GM23338 (cell line): ENCODE results near the gene RIT2. TPM values are rescaled to one million over a fixed set of nuclear protein-coding genes. Genes with fewer than 3 reads are reported as not detected.
A peak's percentile ranks its signal among the peaks of the same experiment; 100 is the strongest.

Source experiments
- ATAC-seq: fragments of 200-7000 bp; cut with Tn5 transposase; 3 replicates; pipeline ENCODE4 v1.9.1; 2020
- DNase-seq: peaks from one replicate; pipeline ENCODE4 v3.0.0-alpha.2; 2015; ENCODE audit warnings: low spot score
- H2AFZ ChIP-seq: fragments of 200-600 bp; sonication (generic); 2 replicates; pipeline ENCODE4 v1.8.0; 2016; ENCODE audit warnings: antibody characterized with exemption, mild to moderate bottlenecking, moderate library complexity
- H3F3A ChIP-seq: fragments of 200-600 bp; sonication (generic); replicated peaks from 2 replicates; pipeline ENCODE4 v1.8.0; 2017; ENCODE audit warnings: antibody characterized with exemption, mixed run types, low read depth
- H3K27ac ChIP-seq: fragments of 200-600 bp; sonication (generic); 2 replicates; pipeline ENCODE4 v1.6.1; 2016; ENCODE audit warnings: low read depth
- H3K27me3 ChIP-seq: fragments of 200-600 bp; sonication (generic); 2 replicates; pipeline ENCODE4 v1.8.0; 2016; ENCODE audit warnings: mild to moderate bottlenecking, mixed run types, moderate library complexity; ENCODE audit not compliant: insufficient read depth
- H3K36me3 ChIP-seq: fragments of 200-600 bp; sonication (generic); 2 replicates; pipeline ENCODE4 v1.8.0; 2016; ENCODE audit warnings: mild to moderate bottlenecking; ENCODE audit not compliant: insufficient read depth
- H3K4me1 ChIP-seq: fragments of 200-600 bp; sonication (generic); 2 replicates; pipeline ENCODE4 v1.8.0; 2016; ENCODE audit warnings: mild to moderate bottlenecking, moderate library complexity; ENCODE audit not compliant: insufficient read depth
- H3K4me2 ChIP-seq: fragments of 200-600 bp; sonication (generic); 2 replicates; pipeline ENCODE4 v1.7.1; 2017; ENCODE audit warnings: mixed run types
- H3K4me3 ChIP-seq: fragments of 200-600 bp; sonication (generic); 2 replicates; pipeline ENCODE4 v1.6.1; 2016; ENCODE audit warnings: mixed run types
- H3K79me2 ChIP-seq: fragments of 200-600 bp; sonication (generic); replicated peaks from 2 replicates; pipeline ENCODE4 v1.8.0; 2017; ENCODE audit warnings: mild to moderate bottlenecking; ENCODE audit not compliant: insufficient read depth
- H3K9me2 ChIP-seq: fragments of 200-600 bp; sonication (generic); 2 replicates; pipeline ENCODE4 v1.8.0; 2017; ENCODE audit not compliant: insufficient read depth
- H4K20me1 ChIP-seq: fragments of 200-600 bp; sonication (generic); replicated peaks from 2 replicates; pipeline ENCODE4 v1.8.0; 2017; ENCODE audit warnings: mild to moderate bottlenecking; ENCODE audit not compliant: insufficient read depth
- H3K27ac Mint-ChIP-seq: 2 replicates; pipeline ENCODE4 v1.8.0; 2020; ENCODE audit warnings: inconsistent platforms, mild to moderate bottlenecking, moderate library complexity, mixed read lengths
- H3K27me3 Mint-ChIP-seq: 3 replicates; pipeline ENCODE4 v1.8.0; 2022; ENCODE audit warnings: low read depth, mild to moderate bottlenecking, moderate library complexity, mixed read lengths, inconsistent platforms; ENCODE audit not compliant: insufficient read depth, poor library complexity
- H3K36me3 Mint-ChIP-seq: 3 replicates; pipeline ENCODE4 v1.8.0; 2021; ENCODE audit warnings: low read depth, mild to moderate bottlenecking, inconsistent platforms, moderate library complexity, mixed read lengths
- H3K4me1 Mint-ChIP-seq: 3 replicates; pipeline ENCODE4 v1.8.0; 2020; ENCODE audit warnings: mild to moderate bottlenecking, inconsistent platforms, mixed read lengths
- H3K4me3 Mint-ChIP-seq: 3 replicates; pipeline ENCODE4 v1.8.0; 2021; ENCODE audit warnings: moderate library complexity, mild to moderate bottlenecking, inconsistent platforms, mixed read lengths
- H3K9me3 Mint-ChIP-seq: 3 replicates; pipeline ENCODE4 v1.8.0; 2020; ENCODE audit warnings: moderate library complexity, mild to moderate bottlenecking, inconsistent platforms, mixed read lengths
- CREB1 ChIP-seq: fragments of 250-450 bp; sonication (Bioruptor Pico); IDR thresholded peaks from 2 replicates; pipeline ENCODE4 v1.5.0; 2020; ENCODE audit warnings: low read depth, mild to moderate bottlenecking, moderate library complexity
- EZH2 ChIP-seq: fragments of 200-600 bp; sonication (generic); IDR thresholded peaks from one replicate; pipeline ENCODE4 v1.8.0; 2017; ENCODE audit warnings: antibody characterized with exemption, mild to moderate bottlenecking, low read depth; ENCODE audit not compliant: unreplicated experiment
- NANOG ChIP-seq: IDR thresholded peaks from 2 replicates; pipeline ENCODE4 v1.6.1; 2016; ENCODE audit warnings: antibody characterized with exemption, borderline replicate concordance
- POLR2AphosphoS5 ChIP-seq: IDR thresholded peaks from 2 replicates; pipeline ENCODE4 v1.6.1; 2016; ENCODE audit warnings: antibody characterized with exemption, low read depth
- ZNF114 ChIP-seq: fragments of 250-450 bp; sonication (Bioruptor Pico); IDR thresholded peaks from 2 replicates; pipeline ENCODE4 v1.5.0; 2020; ENCODE audit warnings: mild to moderate bottlenecking, moderate library complexity
- polyA plus RNA-seq: library from polyadenylated mRNA; unstranded; fragments of >200 nt; fragmentation: Nextera tagmentation; extraction: Ambion mirVana; gene quantifications from 2 replicates; pipeline ENCODE4 v1.2.1, GENCODE V29; 2016
- total RNA-seq: library from RNA; depleted of rRNA; stranded (reverse); fragments of >200 nt; shearing (Covaris generic); gene quantifications from 2 replicates; pipeline ENCODE4 v1.2.3, GENCODE V29; 2014
- TF ChIP-seq, protein P1 (sequence below): IDR thresholded peaks from 2 replicates; pipeline ENCODE4 v1.6.1; 2016; ENCODE audit warnings: antibody characterized with exemption
- TF ChIP-seq, protein P2 (sequence below), 2 experiments: fragments of 200-600 bp in 1 of 2; sonication (generic) in 1 of 2; conservative IDR thresholded peaks; 2 replicates each; pipeline versions ENCODE4 v1.5.1 to v1.6.1; 2016 to 2017; ENCODE audit warnings: antibody characterized with exemption in 2 of 2, low read depth in 2 of 2, mild to moderate bottlenecking in 2 of 2, moderate library complexity in 1 of 2
- TF ChIP-seq, protein P3 (sequence below): fragments of 250-450 bp; sonication (Bioruptor Pico); IDR thresholded peaks from 2 replicates; pipeline ENCODE4 v1.5.0; 2020; ENCODE audit warnings: mild to moderate bottlenecking, moderate library complexity
- TF ChIP-seq, protein P4 (sequence below): IDR thresholded peaks from one replicate; pipeline ENCODE4 v1.6.1; 2018; ENCODE audit warnings: antibody characterized with exemption; ENCODE audit not compliant: unreplicated experiment

Gene RIT2
- total and polyA plus RNA-seq, 2 experiments from 2014 or later, result 1.9 to 8.8 TPM

DNA sequence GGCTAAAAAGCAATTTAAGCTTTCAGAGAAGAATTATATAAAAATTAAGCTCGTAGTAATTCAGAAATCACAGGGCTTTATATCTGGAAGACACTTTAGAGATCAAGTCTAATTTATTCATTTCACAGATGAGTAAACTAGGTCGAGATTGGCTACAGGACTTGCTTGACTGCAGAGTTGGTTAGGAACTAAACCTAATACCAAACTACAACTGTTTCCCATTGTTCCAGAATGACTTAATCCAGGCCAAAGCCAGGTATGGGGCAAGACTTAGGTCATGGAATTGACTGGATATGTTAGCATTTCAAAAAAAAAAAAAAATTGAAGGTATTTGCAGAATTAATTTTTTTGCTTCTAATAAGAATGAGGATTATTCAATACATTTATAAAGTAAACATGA, 146.1 kb downstream of the RIT2 start:
- Histone ChIP-seq H3K9me2 (no peaks in the 10 kb centered on the region), H3F3A (no peaks in the 10 kb centered on the region), H3K79me2 (no peaks in the 10 kb centered on the region), H3K4me1 (no peaks in the 10 kb centered on the region), H3K27ac (no peak overlapping the region), H4K20me1 (no peaks in the 10 kb centered on the region), H2AFZ (no peak overlapping the region), H3K27me3 (no peaks in the 10 kb centered on the region), H3K4me3 (no peak overlapping the region), H3K4me2 (no peak overlapping the region), H3K36me3 (no peaks in the 10 kb centered on the region)
- no peak for DNase-seq
- no peak for ATAC-seq
- Mint-ChIP-seq H3K36me3 (no peaks in the 10 kb centered on the region), H3K9me3 (no peaks in the 10 kb centered on the region), H3K27me3 (no peaks in the 10 kb centered on the region), H3K27ac (no peak overlapping the region), H3K4me3 (no peak overlapping the region), H3K4me1 (peaks cover 2% of the 10 kb centered on the region; the same call in 1 of the 3 replicates)
- TF ChIP-seq EZH2, result no peak
- no peak for TF ChIP-seq CREB1 (CRISPR knock-in tag)

DNA sequence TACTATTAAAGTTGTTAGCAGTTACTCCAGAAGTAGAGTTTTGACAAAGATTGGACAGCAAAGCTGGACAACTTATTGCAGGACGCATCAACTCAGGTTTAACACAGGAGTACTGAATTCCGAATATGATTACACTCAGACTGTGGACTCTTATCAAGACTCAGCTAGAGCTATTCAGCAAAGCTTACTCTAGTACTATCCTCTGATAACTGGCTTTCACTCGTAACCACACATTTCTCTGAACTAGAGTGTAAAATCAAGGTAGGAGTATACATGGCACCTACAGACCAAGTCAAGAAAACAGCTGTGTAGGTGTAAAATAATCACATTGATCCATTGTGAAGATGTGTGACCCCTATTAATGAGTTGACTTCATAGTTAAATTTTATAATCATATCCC, 154.2 kb downstream of the RIT2 start:
- Mint-ChIP-seq H3K27ac (no peak overlapping the region), H3K36me3 (no peaks in the 10 kb centered on the region), H3K4me3 (no peak overlapping the region), H3K4me1 (peaks cover 4% of the 10 kb centered on the region; the same call in 1 of the 3 replicates), H3K27me3 (peaks cover 1% of the 10 kb centered on the region), H3K9me3 (no peaks in the 10 kb centered on the region; the same call in 2 of the 3 replicates)
- H3K27ac ChIP-seq, result no peak overlapping the region
- no peaks in the 10 kb centered on the region for H3K27me3 ChIP-seq
- no peaks in the 10 kb centered on the region; the same call in 1 of the 2 replicates for H3K9me2 ChIP-seq
- no peak for DNase-seq
- no peaks in the 10 kb centered on the region for H3F3A ChIP-seq
- H3K4me2 ChIP-seq, result no peak overlapping the region
- TF ChIP-seq, protein P1, sequence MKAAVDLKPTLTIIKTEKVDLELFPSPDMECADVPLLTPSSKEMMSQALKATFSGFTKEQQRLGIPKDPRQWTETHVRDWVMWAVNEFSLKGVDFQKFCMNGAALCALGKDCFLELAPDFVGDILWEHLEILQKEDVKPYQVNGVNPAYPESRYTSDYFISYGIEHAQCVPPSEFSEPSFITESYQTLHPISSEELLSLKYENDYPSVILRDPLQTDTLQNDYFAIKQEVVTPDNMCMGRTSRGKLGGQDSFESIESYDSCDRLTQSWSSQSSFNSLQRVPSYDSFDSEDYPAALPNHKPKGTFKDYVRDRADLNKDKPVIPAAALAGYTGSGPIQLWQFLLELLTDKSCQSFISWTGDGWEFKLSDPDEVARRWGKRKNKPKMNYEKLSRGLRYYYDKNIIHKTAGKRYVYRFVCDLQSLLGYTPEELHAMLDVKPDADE, result no peak
- TF ChIP-seq, protein P2, sequence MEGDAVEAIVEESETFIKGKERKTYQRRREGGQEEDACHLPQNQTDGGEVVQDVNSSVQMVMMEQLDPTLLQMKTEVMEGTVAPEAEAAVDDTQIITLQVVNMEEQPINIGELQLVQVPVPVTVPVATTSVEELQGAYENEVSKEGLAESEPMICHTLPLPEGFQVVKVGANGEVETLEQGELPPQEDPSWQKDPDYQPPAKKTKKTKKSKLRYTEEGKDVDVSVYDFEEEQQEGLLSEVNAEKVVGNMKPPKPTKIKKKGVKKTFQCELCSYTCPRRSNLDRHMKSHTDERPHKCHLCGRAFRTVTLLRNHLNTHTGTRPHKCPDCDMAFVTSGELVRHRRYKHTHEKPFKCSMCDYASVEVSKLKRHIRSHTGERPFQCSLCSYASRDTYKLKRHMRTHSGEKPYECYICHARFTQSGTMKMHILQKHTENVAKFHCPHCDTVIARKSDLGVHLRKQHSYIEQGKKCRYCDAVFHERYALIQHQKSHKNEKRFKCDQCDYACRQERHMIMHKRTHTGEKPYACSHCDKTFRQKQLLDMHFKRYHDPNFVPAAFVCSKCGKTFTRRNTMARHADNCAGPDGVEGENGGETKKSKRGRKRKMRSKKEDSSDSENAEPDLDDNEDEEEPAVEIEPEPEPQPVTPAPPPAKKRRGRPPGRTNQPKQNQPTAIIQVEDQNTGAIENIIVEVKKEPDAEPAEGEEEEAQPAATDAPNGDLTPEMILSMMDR (conservative IDR thresholded peaks at IDR 0.05; ENCODE audit: low read depth in 2 of 2), result no peak
- no peak for TF ChIP-seq ZNF114
- TF ChIP-seq EZH2, result no peak
- TF ChIP-seq NANOG, result no peak
- TF ChIP-seq, protein P3, sequence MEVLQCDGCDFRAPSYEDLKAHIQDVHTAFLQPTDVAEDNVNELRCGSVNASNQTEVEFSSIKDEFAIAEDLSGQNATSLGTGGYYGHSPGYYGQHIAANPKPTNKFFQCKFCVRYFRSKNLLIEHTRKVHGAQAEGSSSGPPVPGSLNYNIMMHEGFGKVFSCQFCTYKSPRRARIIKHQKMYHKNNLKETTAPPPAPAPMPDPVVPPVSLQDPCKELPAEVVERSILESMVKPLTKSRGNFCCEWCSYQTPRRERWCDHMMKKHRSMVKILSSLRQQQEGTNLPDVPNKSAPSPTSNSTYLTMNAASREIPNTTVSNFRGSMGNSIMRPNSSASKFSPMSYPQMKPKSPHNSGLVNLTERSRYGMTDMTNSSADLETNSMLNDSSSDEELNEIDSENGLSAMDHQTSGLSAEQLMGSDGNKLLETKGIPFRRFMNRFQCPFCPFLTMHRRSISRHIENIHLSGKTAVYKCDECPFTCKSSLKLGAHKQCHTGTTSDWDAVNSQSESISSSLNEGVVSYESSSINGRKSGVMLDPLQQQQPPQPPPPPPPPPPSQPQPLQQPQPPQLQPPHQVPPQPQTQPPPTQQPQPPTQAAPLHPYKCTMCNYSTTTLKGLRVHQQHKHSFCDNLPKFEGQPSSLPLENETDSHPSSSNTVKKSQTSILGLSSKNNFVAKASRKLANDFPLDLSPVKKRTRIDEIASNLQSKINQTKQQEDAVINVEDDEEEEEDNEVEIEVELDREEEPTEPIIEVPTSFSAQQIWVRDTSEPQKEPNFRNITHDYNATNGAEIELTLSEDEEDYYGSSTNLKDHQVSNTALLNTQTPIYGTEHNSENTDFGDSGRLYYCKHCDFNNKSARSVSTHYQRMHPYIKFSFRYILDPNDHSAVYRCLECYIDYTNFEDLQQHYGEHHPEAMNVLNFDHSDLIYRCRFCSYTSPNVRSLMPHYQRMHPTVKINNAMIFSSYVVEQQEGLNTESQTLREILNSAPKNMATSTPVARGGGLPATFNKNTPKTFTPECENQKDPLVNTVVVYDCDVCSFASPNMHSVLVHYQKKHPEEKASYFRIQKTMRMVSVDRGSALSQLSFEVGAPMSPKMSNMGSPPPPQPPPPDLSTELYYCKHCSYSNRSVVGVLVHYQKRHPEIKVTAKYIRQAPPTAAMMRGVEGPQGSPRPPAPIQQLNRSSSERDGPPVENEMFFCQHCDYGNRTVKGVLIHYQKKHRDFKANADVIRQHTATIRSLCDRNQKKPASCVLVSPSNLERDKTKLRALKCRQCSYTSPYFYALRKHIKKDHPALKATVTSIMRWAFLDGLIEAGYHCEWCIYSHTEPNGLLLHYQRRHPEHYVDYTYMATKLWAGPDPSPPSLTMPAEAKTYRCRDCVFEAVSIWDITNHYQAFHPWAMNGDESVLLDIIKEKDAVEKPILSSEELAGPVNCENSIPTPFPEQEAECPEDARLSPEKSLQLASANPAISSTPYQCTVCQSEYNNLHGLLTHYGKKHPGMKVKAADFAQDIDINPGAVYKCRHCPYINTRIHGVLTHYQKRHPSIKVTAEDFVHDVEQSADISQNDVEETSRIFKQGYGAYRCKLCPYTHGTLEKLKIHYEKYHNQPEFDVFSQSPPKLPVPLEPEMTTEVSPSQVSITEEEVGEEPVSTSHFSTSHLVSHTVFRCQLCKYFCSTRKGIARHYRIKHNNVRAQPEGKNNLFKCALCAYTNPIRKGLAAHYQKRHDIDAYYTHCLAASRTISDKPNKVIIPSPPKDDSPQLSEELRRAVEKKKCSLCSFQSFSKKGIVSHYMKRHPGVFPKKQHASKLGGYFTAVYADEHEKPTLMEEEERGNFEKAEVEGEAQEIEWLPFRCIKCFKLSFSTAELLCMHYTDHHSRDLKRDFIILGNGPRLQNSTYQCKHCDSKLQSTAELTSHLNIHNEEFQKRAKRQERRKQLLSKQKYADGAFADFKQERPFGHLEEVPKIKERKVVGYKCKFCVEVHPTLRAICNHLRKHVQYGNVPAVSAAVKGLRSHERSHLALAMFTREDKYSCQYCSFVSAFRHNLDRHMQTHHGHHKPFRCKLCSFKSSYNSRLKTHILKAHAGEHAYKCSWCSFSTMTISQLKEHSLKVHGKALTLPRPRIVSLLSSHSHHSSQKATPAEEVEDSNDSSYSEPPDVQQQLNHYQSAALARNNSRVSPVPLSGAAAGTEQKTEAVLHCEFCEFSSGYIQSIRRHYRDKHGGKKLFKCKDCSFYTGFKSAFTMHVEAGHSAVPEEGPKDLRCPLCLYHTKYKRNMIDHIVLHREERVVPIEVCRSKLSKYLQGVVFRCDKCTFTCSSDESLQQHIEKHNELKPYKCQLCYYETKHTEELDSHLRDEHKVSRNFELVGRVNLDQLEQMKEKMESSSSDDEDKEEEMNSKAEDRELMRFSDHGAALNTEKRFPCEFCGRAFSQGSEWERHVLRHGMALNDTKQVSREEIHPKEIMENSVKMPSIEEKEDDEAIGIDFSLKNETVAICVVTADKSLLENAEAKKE (CRISPR knock-in tag), result no peak
- TF ChIP-seq POLR2AphosphoS5, result no peak
- TF ChIP-seq, protein P4, sequence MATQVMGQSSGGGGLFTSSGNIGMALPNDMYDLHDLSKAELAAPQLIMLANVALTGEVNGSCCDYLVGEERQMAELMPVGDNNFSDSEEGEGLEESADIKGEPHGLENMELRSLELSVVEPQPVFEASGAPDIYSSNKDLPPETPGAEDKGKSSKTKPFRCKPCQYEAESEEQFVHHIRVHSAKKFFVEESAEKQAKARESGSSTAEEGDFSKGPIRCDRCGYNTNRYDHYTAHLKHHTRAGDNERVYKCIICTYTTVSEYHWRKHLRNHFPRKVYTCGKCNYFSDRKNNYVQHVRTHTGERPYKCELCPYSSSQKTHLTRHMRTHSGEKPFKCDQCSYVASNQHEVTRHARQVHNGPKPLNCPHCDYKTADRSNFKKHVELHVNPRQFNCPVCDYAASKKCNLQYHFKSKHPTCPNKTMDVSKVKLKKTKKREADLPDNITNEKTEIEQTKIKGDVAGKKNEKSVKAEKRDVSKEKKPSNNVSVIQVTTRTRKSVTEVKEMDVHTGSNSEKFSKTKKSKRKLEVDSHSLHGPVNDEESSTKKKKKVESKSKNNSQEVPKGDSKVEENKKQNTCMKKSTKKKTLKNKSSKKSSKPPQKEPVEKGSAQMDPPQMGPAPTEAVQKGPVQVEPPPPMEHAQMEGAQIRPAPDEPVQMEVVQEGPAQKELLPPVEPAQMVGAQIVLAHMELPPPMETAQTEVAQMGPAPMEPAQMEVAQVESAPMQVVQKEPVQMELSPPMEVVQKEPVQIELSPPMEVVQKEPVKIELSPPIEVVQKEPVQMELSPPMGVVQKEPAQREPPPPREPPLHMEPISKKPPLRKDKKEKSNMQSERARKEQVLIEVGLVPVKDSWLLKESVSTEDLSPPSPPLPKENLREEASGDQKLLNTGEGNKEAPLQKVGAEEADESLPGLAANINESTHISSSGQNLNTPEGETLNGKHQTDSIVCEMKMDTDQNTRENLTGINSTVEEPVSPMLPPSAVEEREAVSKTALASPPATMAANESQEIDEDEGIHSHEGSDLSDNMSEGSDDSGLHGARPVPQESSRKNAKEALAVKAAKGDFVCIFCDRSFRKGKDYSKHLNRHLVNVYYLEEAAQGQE, result no peak
- no peak for ATAC-seq
- H3K4me3 ChIP-seq, result no peak overlapping the region
- no peaks in the 10 kb centered on the region for H3K36me3 ChIP-seq
- H2AFZ ChIP-seq, result peak overlapping the region; percentile 30; the same call in 1 of the 2 replicates
- H3K79me2 ChIP-seq, result no peaks in the 10 kb centered on the region
- peaks cover 9% of the 10 kb centered on the region for H3K4me1 ChIP-seq
- no peaks in the 10 kb centered on the region for H4K20me1 ChIP-seq
